HG03457 (cell line): Measurements from ENCODE around the gene CCDC136.

ENCODE experiments used
- ATAC-seq: cut with Tn5 transposase; IDR thresholded peaks from one replicate; pipeline ENCODE4 v1.9.1; 2021; ENCODE audit warnings: moderate number of reproducible peaks; ENCODE audit not compliant: unreplicated experiment

CCDC136 gene

DNA sequence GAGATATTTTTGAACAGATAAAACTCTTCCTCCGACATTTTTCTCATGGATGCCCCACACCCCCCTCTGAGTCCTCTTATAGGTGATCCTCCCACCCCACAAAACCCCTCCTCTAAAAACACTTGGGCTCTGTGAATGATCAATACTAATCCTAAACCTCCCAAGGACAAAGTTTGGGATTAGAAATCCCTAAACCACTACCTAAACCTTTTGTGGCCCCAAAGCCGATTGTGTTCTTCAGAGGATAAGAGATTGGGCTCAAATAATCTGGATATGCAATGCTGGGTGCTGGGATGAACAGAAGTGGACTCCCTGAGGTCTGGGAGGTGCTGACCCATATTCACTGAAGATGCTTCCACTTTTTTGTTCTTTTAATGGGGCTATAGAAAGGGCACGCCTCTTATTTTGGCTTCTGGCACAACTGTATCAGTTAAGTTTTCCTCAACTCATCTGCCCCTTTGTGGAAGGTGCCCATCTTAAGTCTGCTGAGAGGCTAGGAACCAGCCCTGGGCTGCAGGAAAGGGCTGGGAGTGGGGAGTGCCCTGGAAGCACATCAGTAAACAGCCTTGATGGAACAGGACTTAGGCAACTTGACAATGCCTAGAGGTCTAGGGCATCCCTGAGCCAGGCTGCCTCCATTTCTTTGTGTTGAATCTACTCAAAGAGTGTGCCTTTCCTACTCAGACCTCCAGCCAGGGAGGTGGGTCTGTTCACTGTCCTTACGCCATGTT is 15.9 kb upstream of the CCDC136 start, which contains the start of gene OPN1SW:
Gene OPN1SW (minus strand): TSS at position 51 of the 731 bp plus-strand sequence. CDS start 13 bp downstream, at position 38.
- no peak for ATAC-seq

DNA sequence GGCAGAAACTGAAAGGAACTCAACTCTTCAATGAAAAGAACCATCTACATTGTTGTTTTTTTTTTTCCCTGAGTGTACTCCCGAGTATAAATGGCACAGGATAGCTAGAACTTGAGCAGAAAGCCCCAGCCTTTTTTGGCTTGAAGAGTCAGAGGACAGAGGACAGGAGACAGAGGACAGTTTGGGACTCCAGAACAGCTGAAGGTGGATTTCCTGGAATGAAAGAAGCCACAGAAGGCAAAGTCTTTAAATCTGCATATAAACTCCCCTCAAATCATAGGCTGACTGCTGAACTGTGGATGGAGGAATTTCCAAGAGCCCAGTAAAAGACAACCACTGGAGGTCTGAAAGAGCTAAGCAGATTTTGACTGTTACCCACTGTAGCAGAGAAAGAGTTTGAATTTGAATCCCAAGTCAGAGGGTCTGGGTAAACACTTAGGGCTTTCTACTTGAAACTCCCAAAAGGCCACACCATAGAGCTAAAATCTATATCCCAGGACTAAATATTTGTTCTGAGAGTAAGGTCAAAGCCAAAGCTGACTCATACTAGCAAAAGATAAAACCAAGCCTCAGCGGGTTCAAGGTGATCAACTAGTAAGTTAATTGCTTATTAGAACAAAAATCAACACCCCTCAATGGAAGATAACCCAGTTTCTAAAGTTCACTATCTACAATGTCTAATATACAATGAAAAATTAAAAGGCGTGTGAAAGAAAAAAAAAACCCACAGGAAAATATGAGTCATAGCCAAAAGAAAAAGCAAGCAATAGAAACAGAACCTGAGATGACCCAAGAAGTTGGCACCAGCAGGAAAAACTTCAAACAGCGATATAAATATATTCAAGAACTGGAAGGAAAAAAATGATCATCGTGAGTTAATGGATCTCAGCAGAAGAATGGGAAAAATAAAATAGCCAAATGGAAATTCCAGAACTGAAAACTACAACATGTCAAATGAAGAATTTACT is 14.3 kb upstream of the CCDC136 start:
- ATAC-seq, result no peak

DNA sequence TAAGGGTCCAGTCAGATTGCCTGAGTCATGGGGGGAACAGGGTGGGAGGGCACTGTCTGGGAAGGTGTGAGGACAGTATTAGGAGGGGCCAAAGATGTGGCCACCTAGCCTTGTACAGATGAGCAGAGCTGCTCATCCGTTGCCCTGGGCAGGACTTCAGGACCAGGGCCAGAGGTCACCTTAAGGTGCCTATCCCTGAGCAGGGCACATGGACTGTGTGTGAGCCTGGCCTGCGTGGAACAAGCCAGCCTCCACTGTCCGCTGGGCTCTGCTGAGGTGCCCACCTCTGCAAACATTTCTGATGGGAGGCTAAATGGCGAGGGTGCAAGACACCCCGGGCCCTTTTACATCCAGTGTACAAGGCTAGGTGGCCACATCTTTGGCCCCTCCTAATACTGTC is 12.8 kb upstream of the CCDC136 start:
- no peak for ATAC-seq

DNA sequence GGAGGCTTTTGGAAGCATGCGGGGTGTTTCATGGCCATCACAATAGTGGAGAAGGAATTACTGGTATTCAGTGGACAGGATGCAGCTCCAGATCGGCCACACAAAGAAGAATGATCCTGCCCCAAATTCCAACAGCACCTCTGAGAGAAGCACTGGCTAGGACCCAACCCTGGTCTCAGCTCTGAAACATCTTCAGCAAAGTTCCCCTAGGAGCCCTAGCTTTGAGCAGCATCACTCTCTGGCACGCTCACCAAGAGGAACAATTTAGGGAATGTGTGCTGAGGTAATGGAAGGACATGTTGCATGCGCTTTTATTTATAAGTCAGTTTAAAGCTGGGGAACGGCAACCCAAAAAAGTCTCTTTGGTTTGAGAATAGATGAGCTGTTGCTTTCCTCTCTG is 10.6 kb upstream of the CCDC136 start:
- no peak for ATAC-seq

DNA sequence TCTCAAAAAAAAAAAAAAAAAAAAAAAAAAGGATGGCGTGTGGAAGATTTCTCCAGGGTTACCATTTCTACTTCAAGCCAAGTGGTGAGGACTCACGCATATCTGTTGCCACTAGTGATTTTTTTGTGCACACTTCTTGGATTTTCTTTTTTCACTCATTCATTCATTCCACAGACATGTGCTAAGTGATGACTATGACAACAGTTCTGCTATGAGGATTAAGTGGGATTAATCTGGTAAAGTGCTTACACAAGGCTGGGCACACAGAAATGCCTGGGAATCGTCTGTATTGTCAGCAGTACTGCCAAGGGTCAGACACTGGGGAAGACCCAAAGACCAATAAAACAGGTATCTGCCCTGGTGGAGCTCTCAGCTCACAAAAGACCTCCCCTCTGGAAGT is 9.9 kb upstream of the CCDC136 start:
- no peak for ATAC-seq

DNA sequence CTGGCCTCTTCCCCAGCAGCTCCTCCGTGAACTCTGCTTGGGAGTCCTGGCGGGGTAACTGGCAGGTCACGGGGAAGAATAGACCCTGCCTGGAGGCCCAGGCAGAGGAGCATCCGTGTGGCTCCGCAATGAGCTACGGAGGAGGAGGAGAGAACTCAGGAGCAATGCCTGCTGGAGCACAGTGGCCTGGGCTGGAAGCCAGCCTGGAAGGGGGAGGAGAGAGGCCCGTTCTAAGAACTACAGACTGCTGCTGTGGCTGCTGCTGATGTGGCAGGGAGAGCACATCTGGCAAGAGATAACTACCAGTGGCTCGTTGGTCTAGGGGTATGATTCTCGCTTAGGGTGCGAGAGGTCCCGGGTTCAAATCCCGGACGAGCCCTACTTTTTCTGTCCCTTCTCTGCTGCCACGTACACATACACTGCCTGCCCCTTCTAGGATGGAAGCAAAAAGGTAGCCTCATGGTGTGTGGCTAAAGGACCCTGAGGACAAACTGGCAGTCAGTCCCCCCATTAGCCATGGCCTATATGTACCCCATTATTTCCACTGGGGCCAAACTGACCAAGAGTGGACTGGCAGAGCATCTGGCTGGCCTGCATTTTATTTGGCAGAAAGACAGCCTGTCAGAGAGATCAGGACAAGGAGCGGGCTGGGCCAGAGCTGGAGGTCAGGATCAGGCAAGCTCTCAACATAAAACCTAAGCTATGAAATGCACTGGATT is 8.5 kb upstream of the CCDC136 start:
- ATAC-seq, result no peak

DNA sequence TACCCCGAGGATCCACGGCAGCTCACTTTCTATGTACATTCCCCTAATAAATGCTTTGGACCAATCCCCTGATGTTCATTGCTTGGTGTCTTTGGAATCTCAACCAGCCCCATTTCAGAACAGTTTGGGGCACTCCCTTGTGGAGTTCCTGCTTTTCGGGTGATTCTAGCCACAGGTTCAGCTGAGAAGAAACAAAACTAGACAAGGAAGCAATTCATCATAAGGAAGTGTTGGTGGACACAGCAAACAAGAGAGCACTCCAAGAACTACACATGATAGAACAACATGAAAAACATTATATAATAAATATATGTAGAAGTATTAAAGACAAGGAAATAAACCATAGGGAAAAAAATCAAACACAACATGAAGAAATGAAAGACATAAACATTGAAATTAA is 6.0 kb upstream of the CCDC136 start:
- no peak for ATAC-seq

DNA sequence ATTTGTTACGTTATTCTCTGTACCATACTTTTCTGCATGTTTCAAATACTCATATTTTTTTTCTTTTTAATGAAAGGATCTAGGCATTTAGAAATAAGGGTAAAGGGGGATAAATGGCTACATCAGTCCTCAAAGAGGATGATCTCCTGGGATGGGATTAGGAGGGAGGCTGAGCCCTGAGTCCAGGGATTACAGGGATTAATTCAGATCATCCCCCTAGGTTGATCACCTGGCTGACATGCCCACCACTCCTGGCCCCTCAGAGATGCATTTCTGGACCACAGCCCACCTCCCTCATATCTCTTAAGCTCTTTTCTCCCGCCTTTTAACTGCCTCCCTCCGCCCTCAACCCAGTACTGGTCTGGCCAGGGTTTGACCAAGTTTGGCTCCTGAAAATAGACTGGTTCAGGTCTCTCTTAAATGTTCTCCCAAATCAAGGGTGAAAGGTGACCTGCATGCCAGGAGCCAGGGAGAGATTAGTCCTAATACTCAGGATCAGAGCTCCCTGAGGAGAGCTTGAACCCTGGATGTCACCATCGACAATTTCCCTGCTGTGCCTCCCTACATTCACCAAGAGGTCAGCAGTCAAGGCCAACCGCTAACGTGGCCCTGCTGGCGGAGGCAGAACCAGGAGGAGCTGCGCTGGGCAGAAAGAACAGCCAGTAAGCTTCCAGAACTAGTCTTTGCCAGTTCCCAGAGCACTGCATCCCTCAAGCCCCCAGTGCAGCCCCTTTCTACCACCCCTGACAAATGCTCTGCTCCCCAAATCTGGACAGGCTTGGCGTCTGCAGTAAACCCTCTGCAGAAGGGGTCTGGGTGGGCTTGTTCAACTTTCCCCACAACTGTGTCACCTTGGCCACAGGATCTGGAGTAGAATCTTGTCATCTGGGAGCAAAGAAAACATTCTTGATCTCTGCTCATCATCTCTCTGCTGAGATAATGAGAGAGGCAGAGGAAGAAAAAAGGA is 3.0 kb upstream of the CCDC136 start:
- no peak for ATAC-seq

DNA sequence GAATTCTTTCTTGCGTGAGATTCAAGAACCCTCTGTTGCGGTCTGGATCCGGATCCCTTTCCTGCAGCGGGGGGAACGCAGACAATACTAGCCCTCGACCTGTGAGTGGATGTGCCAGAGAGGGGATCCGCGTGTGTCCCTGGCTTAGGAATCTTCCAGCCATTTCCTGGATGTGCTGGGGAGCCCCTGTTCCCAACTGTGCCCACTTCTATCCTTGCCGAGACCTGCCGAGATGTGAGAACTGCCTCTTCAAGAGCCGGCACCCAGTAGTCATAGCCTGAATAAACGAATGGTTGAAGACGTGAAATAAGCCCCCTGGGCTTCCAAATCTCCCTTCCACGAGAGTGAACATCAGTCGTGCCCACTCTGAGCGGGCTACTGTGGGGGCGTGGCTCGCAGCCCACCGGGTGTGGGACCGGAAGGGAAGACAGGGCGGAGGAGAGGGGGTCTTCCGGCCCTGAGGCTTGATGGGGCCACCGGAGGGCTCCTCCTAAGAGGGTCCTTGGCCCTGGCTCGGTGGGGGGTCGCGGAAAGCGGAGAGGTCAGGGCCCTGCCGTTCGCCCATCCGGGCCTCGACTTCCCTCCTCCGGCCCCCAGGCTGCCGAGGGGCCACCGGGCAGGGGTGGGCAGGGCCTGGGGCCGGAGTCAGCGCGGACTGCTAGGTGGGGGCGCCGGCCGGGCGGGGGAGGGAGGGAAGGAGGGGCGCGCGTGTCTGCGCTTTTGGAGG is 1.3 kb upstream of the CCDC136 start:
- no peak for ATAC-seq

DNA sequence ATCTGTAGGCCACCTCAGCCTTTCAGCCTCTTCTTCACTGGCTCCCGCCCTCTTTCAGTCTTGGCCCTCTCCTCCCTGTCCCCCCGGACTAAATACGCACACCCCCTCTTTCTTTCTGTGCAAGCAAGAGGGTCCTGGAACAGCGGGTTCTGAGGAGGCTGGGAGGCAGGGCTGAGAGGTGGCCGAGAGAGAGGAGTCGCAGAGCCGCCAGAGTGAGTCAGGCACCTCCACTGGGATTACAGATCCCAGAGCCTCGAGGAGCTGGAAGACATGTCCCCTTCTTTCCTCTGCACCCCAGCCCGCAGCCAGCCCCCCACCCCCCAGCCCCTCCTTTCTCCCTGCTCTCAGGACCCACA is 182 bp downstream of the CCDC136 start:
- ATAC-seq, result no peak

DNA sequence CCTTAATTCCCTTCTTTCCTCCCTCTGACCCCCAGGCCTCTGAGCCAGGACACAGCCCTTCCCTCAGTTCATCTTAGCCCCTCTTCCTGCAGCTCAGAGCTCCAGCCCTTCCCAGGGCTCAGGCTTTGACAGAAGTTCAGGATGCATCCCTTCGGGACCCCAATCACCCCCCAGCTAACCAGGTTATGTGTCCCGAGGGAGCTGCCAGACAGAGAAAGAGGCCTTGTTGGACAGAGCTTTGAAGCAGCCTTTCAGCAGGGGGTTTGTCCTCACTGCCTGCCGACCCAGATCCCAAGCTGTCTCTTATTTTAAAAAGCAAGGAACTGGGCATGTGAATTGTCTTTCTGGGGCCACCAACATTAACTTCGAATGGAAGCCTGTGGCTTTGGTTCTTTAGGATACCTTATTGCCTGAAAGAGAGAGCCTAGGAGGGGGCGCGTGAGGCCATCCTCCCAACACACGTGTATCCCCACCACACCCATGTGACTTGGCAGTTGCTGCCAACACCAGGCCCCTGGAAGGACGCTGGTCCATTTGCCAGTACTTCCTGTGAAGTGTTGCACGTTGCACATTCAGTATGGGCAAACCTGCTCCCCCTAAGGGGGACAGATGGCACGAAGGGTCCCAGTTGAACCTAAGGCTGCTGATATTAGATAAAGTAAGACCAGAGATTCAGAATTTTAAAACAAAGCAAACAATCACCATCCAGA is 858 bp downstream of the CCDC136 start:
- ATAC-seq, result no peak

DNA sequence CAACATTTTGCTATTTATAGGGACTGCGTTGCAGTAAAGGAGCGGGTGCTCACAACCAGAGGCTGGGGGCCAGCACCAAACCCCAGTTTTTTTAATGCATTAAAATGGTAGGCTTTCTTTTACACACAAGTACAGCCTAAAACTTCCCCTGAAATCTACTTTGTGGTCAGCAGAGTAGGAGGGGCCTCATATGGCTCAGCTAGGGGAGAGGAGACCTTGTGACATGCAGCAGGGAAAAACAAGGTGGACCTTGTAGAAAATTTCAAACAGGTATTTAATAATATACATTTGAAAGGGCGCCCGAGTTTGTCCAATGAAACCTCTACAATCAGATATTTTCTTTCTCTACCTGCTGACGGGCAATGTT is 1.4 kb downstream of the CCDC136 start:
- no peak for ATAC-seq

DNA sequence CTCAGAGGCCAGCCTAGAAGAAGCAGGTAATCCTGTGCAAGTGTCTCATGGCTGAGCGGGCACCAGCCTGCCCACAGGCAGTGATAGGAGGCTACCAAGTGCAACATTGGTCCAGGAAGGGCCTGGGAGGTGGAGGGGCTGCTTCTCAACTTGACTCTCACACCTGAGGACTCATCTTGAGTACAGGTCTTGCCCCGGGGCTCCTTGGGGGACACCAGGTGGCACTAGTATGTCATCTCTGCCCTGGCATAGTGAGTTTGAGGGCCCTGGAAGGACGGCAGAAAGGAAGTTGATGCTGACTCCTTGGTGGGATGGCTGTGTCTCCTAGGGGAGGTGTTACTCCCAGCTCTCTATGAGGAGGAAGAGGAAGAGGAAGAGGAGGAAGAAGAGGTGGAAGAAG is 2.3 kb downstream of the CCDC136 start:
- no peak for ATAC-seq

DNA sequence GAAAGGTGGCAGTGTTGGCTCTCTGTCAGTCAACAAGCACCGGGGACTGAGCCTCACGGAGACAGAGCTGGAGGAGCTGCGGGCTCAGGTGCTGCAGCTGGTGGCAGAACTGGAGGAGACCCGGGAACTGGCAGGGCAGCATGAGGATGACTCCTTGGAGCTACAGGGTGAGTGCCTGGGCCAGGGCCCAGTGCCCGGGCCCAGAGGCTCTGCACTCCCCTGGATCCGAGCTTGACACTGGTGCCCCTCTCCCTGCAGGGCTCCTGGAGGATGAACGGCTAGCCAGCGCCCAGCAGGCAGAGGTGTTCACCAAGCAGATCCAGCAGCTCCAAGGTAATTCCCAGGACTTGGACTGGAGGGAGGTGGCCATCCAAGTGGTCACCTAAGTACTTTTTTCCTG is 2.7 kb downstream of the CCDC136 start:
- no peak for ATAC-seq

DNA sequence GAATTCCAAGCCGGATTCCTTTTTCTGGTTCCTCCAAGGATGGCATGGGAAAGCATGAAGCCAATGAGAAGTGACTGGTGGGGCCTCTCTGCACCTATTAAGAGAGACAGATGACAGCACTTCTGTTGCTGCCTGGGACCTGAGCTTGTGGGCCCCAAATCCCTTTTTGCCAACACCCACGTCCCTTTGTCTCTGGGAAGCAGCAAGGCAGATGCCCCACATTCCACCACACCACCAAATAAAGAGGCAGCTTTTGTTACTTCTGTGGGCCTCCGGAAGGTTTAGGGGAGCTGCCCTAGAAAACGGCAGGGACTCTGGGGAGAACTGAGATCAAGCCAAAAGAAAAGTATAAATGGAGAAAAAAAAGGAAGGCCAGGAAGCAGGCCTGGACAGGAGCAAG is 3.4 kb downstream of the CCDC136 start:
- ATAC-seq, result no peak

DNA sequence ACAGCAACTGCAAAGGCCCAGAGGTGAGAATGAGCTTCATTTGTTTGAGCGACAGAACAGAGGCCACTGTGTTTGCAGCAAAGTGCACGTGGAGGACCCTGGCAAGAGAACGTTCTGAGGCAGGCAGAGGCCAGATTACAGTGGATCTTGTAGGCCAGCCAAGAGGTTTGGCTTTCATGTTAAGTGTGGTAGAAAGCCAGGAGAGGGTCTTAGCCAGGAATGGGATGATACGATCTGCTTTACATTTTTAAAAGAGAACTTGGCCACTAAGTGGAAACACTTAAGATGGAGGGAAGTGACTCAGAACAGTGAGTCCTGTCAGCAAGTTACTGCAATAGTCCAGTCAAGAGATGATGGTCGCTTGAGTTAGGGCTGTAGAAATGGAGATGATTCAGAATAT is 4.6 kb downstream of the CCDC136 start:
- no peak for ATAC-seq

DNA sequence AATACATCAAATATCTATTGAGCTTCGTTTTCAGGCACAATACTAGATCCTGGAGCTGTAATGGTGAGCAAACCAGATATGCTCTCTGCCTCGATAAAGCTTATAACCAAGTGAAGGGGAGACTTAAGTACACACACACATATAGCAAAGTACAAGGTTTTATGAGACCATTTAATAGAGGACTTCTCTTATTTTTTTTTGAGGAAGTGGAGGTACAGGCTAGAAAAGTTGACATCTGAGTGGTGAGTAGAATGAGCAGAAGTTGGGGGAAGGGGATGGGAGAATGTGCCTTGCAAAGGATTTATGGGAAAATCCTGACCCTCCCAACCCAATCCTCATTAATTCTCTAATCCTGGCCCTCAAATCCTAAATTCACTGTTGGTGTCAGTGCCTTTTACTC is 7.7 kb downstream of the CCDC136 start:
- ATAC-seq, result no peak

DNA sequence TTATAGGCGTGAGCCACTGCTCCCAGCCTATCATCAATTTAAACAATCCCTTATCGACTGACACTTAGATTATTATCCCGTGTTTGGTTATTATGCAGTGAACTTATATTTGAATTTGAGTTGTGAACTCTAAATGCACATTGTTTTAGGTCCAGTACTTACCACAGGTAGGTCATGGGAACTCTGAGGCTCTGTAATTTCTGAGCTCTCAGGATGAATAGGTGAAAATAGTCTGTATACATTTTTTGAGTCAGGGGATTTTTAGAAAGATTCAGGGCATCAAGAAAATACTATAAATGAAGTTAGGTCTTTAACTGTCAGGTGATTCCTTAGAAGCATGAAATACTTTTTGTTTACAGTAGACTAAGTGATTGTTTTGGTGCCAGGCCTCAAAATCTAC is 8.8 kb downstream of the CCDC136 start:
- ATAC-seq, result no peak

DNA sequence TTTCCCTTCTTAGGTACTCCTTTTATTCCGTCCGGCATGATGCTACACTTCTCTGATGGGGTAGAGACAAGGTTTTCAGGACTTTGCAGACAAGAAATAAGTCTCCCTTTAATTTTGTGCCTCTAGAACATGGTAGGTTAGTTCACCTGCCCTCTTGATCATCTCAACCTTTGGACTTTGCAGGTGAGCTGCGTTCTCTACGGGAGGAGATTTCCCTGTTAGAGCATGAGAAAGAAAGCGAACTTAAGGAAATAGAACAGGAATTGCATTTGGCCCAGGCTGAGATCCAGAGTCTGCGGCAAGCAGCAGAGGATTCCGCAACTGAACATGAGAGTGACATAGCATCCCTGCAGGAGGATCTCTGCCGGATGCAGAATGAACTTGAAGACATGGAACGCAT is 9.2 kb downstream of the CCDC136 start:
- ATAC-seq, result no peak
